ENCODE results near the gene BCAR1. TPM values are rescaled to one million over a fixed set of nuclear protein-coding genes. Genes with fewer than 3 reads are reported as not detected.

BCAR1 gene
- total RNA-seq, 1 experiment from 2014 or later, result 9.2 TPM

- no peak overlapping the region for H3K4me3 ChIP-seq (ENCODE audit: low read length)
- H3K27ac ChIP-seq (ENCODE audit: low read length), result no peak overlapping the region
- no peaks in the 10 kb centered on the region for H4K20me1 ChIP-seq (ENCODE audit: insufficient read depth, low read depth, low read length)
- no peak for DNase-seq
- H3K9ac ChIP-seq (ENCODE audit: low read length), result no peak overlapping the region
- H3K27me3 ChIP-seq (ENCODE audit: low read length), result no peaks in the 10 kb centered on the region
- H3K79me2 ChIP-seq (ENCODE audit: low read length), result no peaks in the 10 kb centered on the region
- H2AFZ ChIP-seq (ENCODE audit: low read length), result no peak overlapping the region
- no peaks in the 10 kb centered on the region for H3K9me2 ChIP-seq (replicated peaks; ENCODE audit: insufficient read depth, low read length)
- H3K4me2 ChIP-seq (ENCODE audit: low read depth, low read length, poor library complexity, severe bottlenecking), result no peak overlapping the region
- no peaks in the 10 kb centered on the region for H3K36me3 ChIP-seq (ENCODE audit: insufficient read depth, low read length)
- H3K9me3 ChIP-seq (ENCODE audit: low read length), result no peaks in the 10 kb centered on the region
- H3K4me1 ChIP-seq (ENCODE audit: low read length), result peaks cover 27% of the 10 kb centered on the region
Measured at GRCh38 chr16:75236736-75237397, 14.6 kb downstream of the BCAR1 start.

GRCh38 chr16:75236232-75236631 is 15.2 kb downstream of the BCAR1 start:
- Histone ChIP-seq H3K4me1 (ENCODE audit: low read length) (peaks cover 27% of the 10 kb centered on the region), H3K79me2 (ENCODE audit: low read length) (no peaks in the 10 kb centered on the region), H3K9me2 (replicated peaks; ENCODE audit: insufficient read depth, low read length) (no peaks in the 10 kb centered on the region), H3K4me3 (ENCODE audit: low read length) (no peak overlapping the region), H3K27me3 (ENCODE audit: low read length) (no peaks in the 10 kb centered on the region), H3K9ac (ENCODE audit: low read length) (no peak overlapping the region), H3K36me3 (ENCODE audit: insufficient read depth, low read length) (no peaks in the 10 kb centered on the region), H3K4me2 (ENCODE audit: low read depth, low read length, poor library complexity, severe bottlenecking) (no peak overlapping the region), H3K27ac (ENCODE audit: low read length) (no peak overlapping the region), H4K20me1 (ENCODE audit: insufficient read depth, low read depth, low read length) (no peaks in the 10 kb centered on the region), H3K9me3 (ENCODE audit: low read length) (no peaks in the 10 kb centered on the region), H2AFZ (ENCODE audit: low read length) (no peak overlapping the region)
- DNase-seq, result no peak

GRCh38 chr16:75235721-75236193 is 15.7 kb downstream of the BCAR1 start:
- no peak overlapping the region for H3K4me2 ChIP-seq (ENCODE audit: low read depth, low read length, poor library complexity, severe bottlenecking)
- no peak overlapping the region for H2AFZ ChIP-seq (ENCODE audit: low read length)
- no peak overlapping the region for H3K4me3 ChIP-seq (ENCODE audit: low read length)
- H3K79me2 ChIP-seq (ENCODE audit: low read length), result no peaks in the 10 kb centered on the region
- no peaks in the 10 kb centered on the region for H3K9me3 ChIP-seq (ENCODE audit: low read length)
- no peaks in the 10 kb centered on the region for H3K36me3 ChIP-seq (ENCODE audit: insufficient read depth, low read length)
- DNase-seq, result no peak
- H4K20me1 ChIP-seq (ENCODE audit: insufficient read depth, low read depth, low read length), result no peaks in the 10 kb centered on the region
- no peaks in the 10 kb centered on the region for H3K9me2 ChIP-seq (replicated peaks; ENCODE audit: insufficient read depth, low read length)
- H3K9ac ChIP-seq (ENCODE audit: low read length), result no peak overlapping the region
- peaks cover 27% of the 10 kb centered on the region for H3K4me1 ChIP-seq (ENCODE audit: low read length)
- H3K27me3 ChIP-seq (ENCODE audit: low read length), result no peaks in the 10 kb centered on the region
- no peak overlapping the region for H3K27ac ChIP-seq (ENCODE audit: low read length)

- no peaks in the 10 kb centered on the region for H3K36me3 ChIP-seq (ENCODE audit: insufficient read depth, low read length)
- H3K79me2 ChIP-seq (ENCODE audit: low read length), result no peaks in the 10 kb centered on the region
- no peak overlapping the region for H3K27ac ChIP-seq (ENCODE audit: low read length)
- no peak overlapping the region for H3K4me3 ChIP-seq (ENCODE audit: low read length)
- H3K9me2 ChIP-seq (replicated peaks; ENCODE audit: insufficient read depth, low read length), result no peaks in the 10 kb centered on the region
- peaks cover 24% of the 10 kb centered on the region for H3K4me1 ChIP-seq (ENCODE audit: low read length)
- H3K27me3 ChIP-seq (ENCODE audit: low read length), result no peaks in the 10 kb centered on the region
- H3K4me2 ChIP-seq (ENCODE audit: low read depth, low read length, poor library complexity, severe bottlenecking), result no peak overlapping the region
- no peaks in the 10 kb centered on the region for H3K9me3 ChIP-seq (ENCODE audit: low read length)
- H4K20me1 ChIP-seq (ENCODE audit: insufficient read depth, low read depth, low read length), result no peaks in the 10 kb centered on the region
- H2AFZ ChIP-seq (ENCODE audit: low read length), result no peak overlapping the region
- no peak overlapping the region for H3K9ac ChIP-seq (ENCODE audit: low read length)
- no peak for DNase-seq
Measured at GRCh38 chr16:75234856-75235696, 16.3 kb downstream of the BCAR1 start.

- no peaks in the 10 kb centered on the region for H3K79me2 ChIP-seq (ENCODE audit: low read length)
- H3K9me3 ChIP-seq (ENCODE audit: low read length), result no peaks in the 10 kb centered on the region
- H3K4me2 ChIP-seq (ENCODE audit: low read depth, low read length, poor library complexity, severe bottlenecking), result no peak overlapping the region
- no peaks in the 10 kb centered on the region for H3K9me2 ChIP-seq (replicated peaks; ENCODE audit: insufficient read depth, low read length)
- H3K9ac ChIP-seq (ENCODE audit: low read length), result no peak overlapping the region
- H4K20me1 ChIP-seq (ENCODE audit: insufficient read depth, low read depth, low read length), result no peaks in the 10 kb centered on the region
- H3K27ac ChIP-seq (ENCODE audit: low read length), result no peak overlapping the region
- no peaks in the 10 kb centered on the region for H3K36me3 ChIP-seq (ENCODE audit: insufficient read depth, low read length)
- H3K27me3 ChIP-seq (ENCODE audit: low read length), result no peaks in the 10 kb centered on the region
- H3K4me1 ChIP-seq (ENCODE audit: low read length), result peaks cover 9% of the 10 kb centered on the region
- no peak overlapping the region for H3K4me3 ChIP-seq (ENCODE audit: low read length)
- no peak overlapping the region for H2AFZ ChIP-seq (ENCODE audit: low read length)
- no peak for DNase-seq
Measured at GRCh38 chr16:75233611-75233938, 17.8 kb downstream of the BCAR1 start.

- DNase-seq, result no peak
- H3K9ac ChIP-seq (ENCODE audit: low read length), result no peak overlapping the region
Measured at GRCh38 chr16:75231570-75231969, 19.9 kb downstream of the BCAR1 start.

GRCh38 chr16:75230471-75231110 is 20.8 kb downstream of the BCAR1 start:
- no peak for DNase-seq
- Histone ChIP-seq H3K4me3 (ENCODE audit: low read length) (no peak overlapping the region), H3K79me2 (ENCODE audit: low read length) (no peaks in the 10 kb centered on the region), H3K9me3 (ENCODE audit: low read length) (no peaks in the 10 kb centered on the region), H3K36me3 (ENCODE audit: insufficient read depth, low read length) (no peaks in the 10 kb centered on the region), H3K4me1 (ENCODE audit: low read length) (peaks cover 4% of the 10 kb centered on the region), H3K4me2 (ENCODE audit: low read depth, low read length, poor library complexity, severe bottlenecking) (no peak overlapping the region), H3K27me3 (ENCODE audit: low read length) (no peaks in the 10 kb centered on the region), H3K27ac (ENCODE audit: low read length) (no peak overlapping the region), H3K9me2 (replicated peaks; ENCODE audit: insufficient read depth, low read length) (no peaks in the 10 kb centered on the region), H3K9ac (ENCODE audit: low read length) (no peak overlapping the region), H4K20me1 (ENCODE audit: insufficient read depth, low read depth, low read length) (no peaks in the 10 kb centered on the region), H2AFZ (ENCODE audit: low read length) (no peak overlapping the region)

More at GRCh38 chr16:75231570-75231969, 19.9 kb downstream of the BCAR1 start:
- Histone ChIP-seq H3K9me3 (ENCODE audit: low read length) (no peaks in the 10 kb centered on the region), H2AFZ (ENCODE audit: low read length) (no peak overlapping the region), H3K27me3 (ENCODE audit: low read length) (no peaks in the 10 kb centered on the region), H3K9me2 (replicated peaks; ENCODE audit: insufficient read depth, low read length) (no peaks in the 10 kb centered on the region), H3K4me1 (ENCODE audit: low read length) (peaks cover 4% of the 10 kb centered on the region), H3K36me3 (ENCODE audit: insufficient read depth, low read length) (no peaks in the 10 kb centered on the region), H3K4me3 (ENCODE audit: low read length) (no peak overlapping the region), H4K20me1 (ENCODE audit: insufficient read depth, low read depth, low read length) (no peaks in the 10 kb centered on the region), H3K4me2 (ENCODE audit: low read depth, low read length, poor library complexity, severe bottlenecking) (no peak overlapping the region), H3K27ac (ENCODE audit: low read length) (no peak overlapping the region), H3K79me2 (ENCODE audit: low read length) (no peaks in the 10 kb centered on the region)

Measured in Karpas-422 (cell line).